ENCODE results near the gene ZNF580. TPM values are rescaled to one million over a fixed set of nuclear protein-coding genes. Genes with fewer than 3 reads are reported as not detected.
A peak's percentile ranks its signal among the peaks of the same experiment; 100 is the strongest.

The ZNF580 gene
- total and polyA plus RNA-seq, 2 of the 13 experiments (the other 11 are each of a cell fraction or from before 2014, with no cell fraction given): 4.4 to 6.0 TPM

GRCh38 chr19:55653651-55654322 is 13.0 kb downstream of the ZNF580 start:
- Histone ChIP-seq H3K9me3 (ENCODE audit: low read length) (no peaks in the 10 kb centered on the region), H3K79me2 (ENCODE audit: insufficient read depth, low read length) (peaks cover 35% of the 10 kb centered on the region), H2AFZ (ENCODE audit: low read length) (no peak overlapping the region), H3K4me2 (ENCODE audit: low read depth, low read length) (peak overlapping the region; percentile 91), H3K4me1 (ENCODE audit: insufficient read depth, low read length) (peaks cover 32% of the 10 kb centered on the region), H3K36me3 (replicated peaks in 1 of 2; ENCODE audit: control insufficient read depth in 1 of 2, insufficient read depth in 2 of 2, low read length in 2 of 2) (peaks cover 0 to 2% of the 10 kb centered on the region in 2 experiments; a peak in 3 of 5 replicates), H3K27ac (ENCODE audit: extremely low read length, insufficient read depth, low read length) (peak overlapping the region; percentile 99), H3K27me3 (ENCODE audit: control insufficient read depth in 1 of 2, insufficient read depth in 2 of 2, low read length in 2 of 2) (no peaks in the 10 kb centered on the region; a peak in 1 of 5 replicates), H4K20me1 (ENCODE audit: insufficient read depth, low read length) (peaks cover 34% of the 10 kb centered on the region), H3K9ac (ENCODE audit: insufficient read depth, low read depth, low read length) (peak overlapping the region; percentile 99), H3K4me3 (replicated peaks in 1 of 3; ENCODE audit: insufficient read depth in 1 of 3, low read depth in 2 of 3, low read length in 3 of 3) (peak overlapping the region; percentile 85 to 99 (median 97))
- under 1% methylated on average over 43 of the region's 57 CpGs for WGBS (ENCODE audit: low lambda C conversion rate)
- ChIA-PET CTCF (ENCODE audit: low intra/inter-chr PET ratio, low total read pairs) (interaction anchor here (0.7 to 2.3 kb wide), 4 partner anchors 9 to 21 kb away, joined by 3 to 21 read pairs (median 6); no protein-coding TSS in a partner anchor), POLR2A (interaction anchor here (0.7 to 2.1 kb wide), 26 partner anchors 9 to 1464 kb away, joined by 3 to 27 read pairs (median 6); partner anchors contain the start of genes EPN1, FIZ1, HSPBP1 and ISOC2)
- ATAC-seq (peak; percentile 47), DNase-seq (ENCODE audit: low spot score) (peak; percentile 97), FAIRE-seq (no peak)
- intact Hi-C loops (cut with micrococcal nuclease; ENCODE audit: unreplicated experiment) (no loop called here), in situ Hi-C loops (cut with HindIII; ENCODE audit: extremely low pct_ligation_motif_present, low pct_unique_long_range_greater_than_20kb) (no loop called here)
- TSS peak; percentile 82 for BruUV-seq (replicated peaks)
- peak; percentile 47; the same call in 1 of the 2 replicates for TF ChIP-seq MYPOP (CRISPR knock-in tag; IDR thresholded peaks at IDR 0.05)
- TF ChIP-seq SRF (IDR thresholded peaks at IDR 0.05; ENCODE audit: low read depth, low read length): no peak
- TF ChIP-seq PITX1 (CRISPR knock-in tag; IDR thresholded peaks at IDR 0.05): peak; percentile 88
- no peak for TF ChIP-seq DRAP1 (CRISPR knock-in tag; IDR thresholded peaks at IDR 0.05)
- no peak for TF ChIP-seq CSRNP2 (CRISPR knock-in tag; conservative IDR thresholded peaks at IDR 0.05; ENCODE audit: low read depth)
- TF ChIP-seq ZNF781 (CRISPR knock-in tag; IDR thresholded peaks at IDR 0.05; ENCODE audit: borderline replicate concordance, not compliant biosample characterization): no peak
- peak; percentile 67; the same call in 1 of the 2 replicates for TF ChIP-seq ZFP82 (CRISPR knock-in tag; IDR thresholded peaks at IDR 0.05; ENCODE audit: borderline replicate concordance)
- TF ChIP-seq ZNF775 (CRISPR knock-in tag; IDR thresholded peaks at IDR 0.05; ENCODE audit: borderline replicate concordance): no peak
- TF ChIP-seq ZNF646 (CRISPR knock-in tag; IDR thresholded peaks at IDR 0.05): no peak
- no peak for TF ChIP-seq BHLHE40 (IDR thresholded peaks at IDR 0.05; ENCODE audit: low read length)
- TF ChIP-seq NR2F2 (IDR thresholded peaks at IDR 0.05; ENCODE audit: borderline replicate concordance, low read depth): no peak
- peak; percentile 36; the same call in 1 of the 2 replicates for TF ChIP-seq CREB1 (IDR thresholded peaks at IDR 0.05)
- no peak for TF ChIP-seq CREB1 (CRISPR knock-in tag; IDR thresholded peaks at IDR 0.05)
- TF ChIP-seq KMT2B (CRISPR knock-in tag; IDR thresholded peaks at IDR 0.05): peak; percentile 6; the same call in 1 of the 2 replicates
